GM12878 (cell line): Measurements from ENCODE around the gene CLN6. TPM values are rescaled to one million over a fixed set of nuclear protein-coding genes. Genes with fewer than 3 reads are reported as not detected.

Source experiments
- ASH2L ChIP-seq: fragments of 300-600, 200-600 bp; sonication (generic); IDR thresholded peaks from 2 replicates; pipeline ENCODE4 v1.6.1; 2017; ENCODE audit warnings: low read depth, mild to moderate bottlenecking, borderline replicate concordance
- BCL11A ChIP-seq: IDR thresholded peaks from 2 replicates; pipeline ENCODE4 v1.6.1; 2011; ENCODE audit warnings: low read depth, low read length
- CHD1 ChIP-seq: IDR thresholded peaks from 2 replicates; pipeline ENCODE4 v1.6.1; 2012; ENCODE audit warnings: low read depth, low read length, improper control_type of control experiment
- EP300 ChIP-seq, 2 experiments: fragments of 150-350 bp in 1 of 2; IDR thresholded peaks; 2 replicates each; pipeline ENCODE4 v1.6.1; 2011 to 2012; ENCODE audit warnings: low read depth in 2 of 2, low read length in 2 of 2, borderline replicate concordance in 1 of 2, improper control_type of control experiment in 1 of 2, inconsistent platforms in 1 of 2; ENCODE audit not compliant: control insufficient read depth in 1 of 2
- IKZF2 ChIP-seq, 2 experiments: fragments of 450-650 bp; IDR thresholded peaks; 2 replicates each; pipeline ENCODE4 v1.6.1; 2017; ENCODE audit warnings: mild to moderate bottlenecking in 2 of 2, moderate library complexity in 2 of 2
- LARP7 ChIP-seq: fragments of 450-650 bp; IDR thresholded peaks from 2 replicates; pipeline ENCODE4 v1.6.1; 2017; ENCODE audit warnings: mild to moderate bottlenecking
- MXI1 ChIP-seq: fragments of 150-350 bp; IDR thresholded peaks from 2 replicates; pipeline ENCODE4 v1.6.1; 2011; ENCODE audit warnings: low read depth, mild to moderate bottlenecking, inconsistent platforms, low read length, improper control_type of control experiment
- NKRF ChIP-seq: fragments of 450-650 bp; conservative IDR thresholded peaks from 2 replicates; pipeline ENCODE4 v1.6.1; 2017; ENCODE audit warnings: mild to moderate bottlenecking, moderate library complexity
- NR2C2 ChIP-seq: IDR thresholded peaks from 2 replicates; pipeline ENCODE4 v1.6.1; 2011; ENCODE audit warnings: borderline replicate concordance, low read depth; ENCODE audit not compliant: control insufficient read depth, insufficient read length
- PAX8 ChIP-seq: fragments of 450-650 bp; IDR thresholded peaks from 2 replicates; pipeline ENCODE4 v1.6.1; 2017; ENCODE audit warnings: mild to moderate bottlenecking, moderate library complexity
- SIX5 ChIP-seq: IDR thresholded peaks from 2 replicates; pipeline ENCODE4 v1.6.1; 2011; ENCODE audit warnings: mild to moderate bottlenecking, low read depth, low read length, moderate library complexity; ENCODE audit not compliant: severe bottlenecking
- SMARCA5 ChIP-seq: fragments of 450-650 bp; IDR thresholded peaks from 2 replicates; pipeline ENCODE4 v1.6.1; 2017; ENCODE audit warnings: mild to moderate bottlenecking
- SRF ChIP-seq, 2 experiments: IDR thresholded peaks; 2 replicates each; pipeline ENCODE4 v1.6.1; 2011; ENCODE audit warnings: low read depth in 2 of 2, low read length in 2 of 2, mild to moderate bottlenecking in 1 of 2, moderate library complexity in 1 of 2
- ZBTB40 ChIP-seq: fragments of 450-650 bp; IDR thresholded peaks from 2 replicates; pipeline ENCODE4 v1.6.1; 2016; ENCODE audit warnings: mild to moderate bottlenecking, moderate library complexity, borderline replicate concordance
- ZNF592 ChIP-seq: fragments of 450-650 bp; IDR thresholded peaks from 2 replicates; pipeline ENCODE4 v1.6.1; 2017; ENCODE audit warnings: mild to moderate bottlenecking, moderate library complexity
- polyA plus RNA-seq, 11 experiments: library from polyadenylated mRNA; depleted of rRNA in 4 of 11; unstranded in 6 of 11; stranded (reverse) in 5 of 11; fragments of >200 nt; fragmentation: Nextera tagmentation in 4 of 11; fragmentation: Illumina TruSeq in 1 of 11; extraction: Ambion mirVana in 4 of 11; extraction: Trizol in 1 of 11; gene quantifications; 1 replicate in 1 of 11; 2 replicates in 10 of 11; pipeline versions ENCODE4 v1.2.1 to v1.2.3, GENCODE V29; 2011 to 2016; ENCODE audit warnings: inconsistent platforms in 2 of 11, missing spikeins in 2 of 11, low read depth in 1 of 11
- total RNA-seq, 4 experiments: library from RNA; depleted of rRNA in 3 of 4; stranded (reverse); fragments of >200 nt in 3 of 4; fragmentation: Illumina TruSeq in 1 of 4; extraction: Trizol in 1 of 4; gene quantifications; 2 replicates each; pipeline versions ENCODE4 v1.2.1 to v1.2.3, GENCODE V29; 2013 to 2021

CLN6 gene
- total and polyA plus RNA-seq, 10 of the 15 experiments (the other 5 are each of a cell fraction or from before 2014, with no cell fraction given) = 0.74 to 69.0 (median 30.3) TPM

GRCh38 chr15:68205558-68205944, 24.0 kb downstream of the CLN6 start (continued):
- no peak for TF ChIP-seq ZNF592
- TF ChIP-seq LARP7 = no peak
- TF ChIP-seq IKZF2 (IDR thresholded peaks at IDR 0.05) = no peak
- no peak for TF ChIP-seq BCL11A
- TF ChIP-seq EP300 (IDR thresholded peaks at IDR 0.05; ENCODE audit: borderline replicate concordance in 1 of 2, control insufficient read depth in 1 of 2, low read depth in 2 of 2, low read length in 2 of 2) = no peak
- no peak for TF ChIP-seq MXI1
- no peak for TF ChIP-seq PAX8
- TF ChIP-seq SIX5 = no peak
- TF ChIP-seq SRF (IDR thresholded peaks at IDR 0.05; ENCODE audit: low read depth in 2 of 2, low read length in 2 of 2) = no peak
- TF ChIP-seq SMARCA5 = no peak
- no peak for TF ChIP-seq NR2C2
- TF ChIP-seq ZBTB40 = no peak
- TF ChIP-seq NKRF = no peak
- TF ChIP-seq CHD1 = no peak
- TF ChIP-seq ASH2L = no peak
